Thyroid gland (tissue), 4 donors: ENCODE results near the gene JAKMIP1. TPM values are rescaled to one million over a fixed set of nuclear protein-coding genes. Genes with fewer than 3 reads are reported as not detected.

Source experiments
- DNase-seq, 2 donors: peaks; one replicate each; pipeline ENCODE4 v3.0.0-alpha.2; 2019
- H3K27ac ChIP-seq, 3 donors: fragments of 200-600 bp; sonication (generic); 1 replicate in 2 of 3; 2 replicates in 1 of 3; pipeline ENCODE4 v1.5.1; 2016 to 2019; ENCODE audit warnings: mild to moderate bottlenecking in 1 of 3, moderate library complexity in 1 of 3
- H3K27me3 ChIP-seq: fragments of 200-600 bp; sonication (generic); one replicate; pipeline ENCODE4 v1.5.1; 2019
- H3K36me3 ChIP-seq, 2 donors: fragments of 200-600 bp; sonication (generic); one replicate each; pipeline ENCODE4 v1.5.1; 2016 to 2019
- H3K4me1 ChIP-seq, 2 donors: fragments of 200-600 bp; sonication (generic); one replicate each; pipeline ENCODE4 v1.5.1; 2017 to 2019
- H3K4me3 ChIP-seq, 3 donors: fragments of 200-600 bp; sonication (generic); replicated peaks in 1 of 3; 1 replicate in 2 of 3; 2 replicates in 1 of 3; pipeline ENCODE4 v1.5.1; 2016; ENCODE audit warnings: mild to moderate bottlenecking in 1 of 3
- H3K9me3 ChIP-seq: fragments of 200-600 bp; sonication (generic); one replicate; pipeline ENCODE4 v1.5.1; 2017
- CTCF ChIP-seq, 6 experiments: fragments of 200-600 bp in 3 of 6; fragments of 450-650 bp in 3 of 6; sonication (generic) in 3 of 6; IDR thresholded peaks; one replicate each; pipeline ENCODE4 v1.5.1; 2016 to 2019; ENCODE audit warnings: antibody characterized with exemption in 6 of 6, mild to moderate bottlenecking in 2 of 6, inconsistent platforms in 1 of 6, moderate library complexity in 1 of 6
- POLR2A ChIP-seq, 2 donors: fragments of 450-650 bp; IDR thresholded peaks; one replicate each; pipeline ENCODE4 v1.6.1; 2017; ENCODE audit warnings: antibody characterized with exemption in 2 of 2, mild to moderate bottlenecking in 2 of 2, moderate library complexity in 1 of 2
- WGBS, 2 donors: methylation state at CpG; one replicate each; pipeline ENCODE4 v1.1.5; 2017; 5-methylcytosine and 5-hydroxymethylcytosine counted together
- intact Hi-C: fragments of 100-400 bp; cut with DNase I; formaldehyde crosslinking; loops from one replicate; pipeline ENCODE4 v1.15.1; 2023
- total RNA-seq, 4 donors: library from RNA; depleted of rRNA; stranded (reverse); fragments of >200 nt; gene quantifications; one replicate each; pipeline ENCODE4 v1.2.3, GENCODE V29; 2016

Gene JAKMIP1
- total RNA-seq, 4 donors from 2014 or later, result 0.67 to 1.9 (median 1.1) TPM

GRCh38 chr4:6208416-6208815 is 8.1 kb upstream of the JAKMIP1 start:
- intact Hi-C loops, result no loop called here
- H3K27ac ChIP-seq, result no peak overlapping the region
- H3K4me1 ChIP-seq, result no peaks in the 10 kb centered on the region
- WGBS, 2 donors, result 70 to 79% methylated on average over 6 of the region's 6 CpGs
- H3K27me3 ChIP-seq, result no peaks in the 10 kb centered on the region
- TF ChIP-seq CTCF (IDR thresholded peaks at IDR 0.05) (no peak), POLR2A (IDR thresholded peaks at IDR 0.05) (no peak)
- no peak overlapping the region for H3K4me3 ChIP-seq
- H3K9me3 ChIP-seq, result no peaks in the 10 kb centered on the region
- H3K36me3 ChIP-seq, result no peaks in the 10 kb centered on the region
- no peak for DNase-seq

- no peaks in the 10 kb centered on the region for H3K27me3 ChIP-seq
- TF ChIP-seq CTCF (IDR thresholded peaks at IDR 0.05), result no peak
- no peak for TF ChIP-seq POLR2A (IDR thresholded peaks at IDR 0.05)
- peak in 1 of 2 donors; percentile 21 for DNase-seq
- H3K4me1 ChIP-seq, result no peaks in the 10 kb centered on the region
- WGBS, 2 donors, result 74 to 75% methylated on average over 4 of the region's 4 CpGs
- H3K9me3 ChIP-seq, result no peaks in the 10 kb centered on the region
- H3K36me3 ChIP-seq, result no peaks in the 10 kb centered on the region
- intact Hi-C loops, result no loop called here
- no peak overlapping the region for H3K4me3 ChIP-seq
- H3K27ac ChIP-seq, result no peak overlapping the region
Observed at GRCh38 chr4:6207602-6208001, 7.3 kb upstream of the JAKMIP1 start.

- no peak overlapping the region for H3K4me3 ChIP-seq
- no peaks in the 10 kb centered on the region for H3K4me1 ChIP-seq
- intact Hi-C loops, result no loop called here
- no peak for DNase-seq
- WGBS, 2 donors, result 60 to 74% methylated on average over 6 of the region's 6 CpGs
- no peak for TF ChIP-seq POLR2A (IDR thresholded peaks at IDR 0.05)
- no peak for TF ChIP-seq CTCF (IDR thresholded peaks at IDR 0.05)
- H3K36me3 ChIP-seq, result no peaks in the 10 kb centered on the region
- no peaks in the 10 kb centered on the region for H3K27me3 ChIP-seq
- H3K27ac ChIP-seq, result no peak overlapping the region
- no peaks in the 10 kb centered on the region for H3K9me3 ChIP-seq
Observed at GRCh38 chr4:6206771-6207290, 6.5 kb upstream of the JAKMIP1 start.

- no peak overlapping the region for H3K4me3 ChIP-seq
- WGBS, 2 donors, result 74 to 78% methylated on average over 3 of the region's 4 CpGs
- no peaks in the 10 kb centered on the region for H3K4me1 ChIP-seq
- no peaks in the 10 kb centered on the region for H3K36me3 ChIP-seq
- TF ChIP-seq POLR2A (IDR thresholded peaks at IDR 0.05), result no peak
- TF ChIP-seq CTCF (IDR thresholded peaks at IDR 0.05), result no peak
- H3K9me3 ChIP-seq, result no peaks in the 10 kb centered on the region
- no peak for DNase-seq
- H3K27ac ChIP-seq, result no peak overlapping the region
- H3K27me3 ChIP-seq, result no peaks in the 10 kb centered on the region
- intact Hi-C loops, result no loop called here
Observed at GRCh38 chr4:6205973-6206372, 5.6 kb upstream of the JAKMIP1 start.

- Histone ChIP-seq H3K27ac (no peak overlapping the region), H3K36me3 (no peaks in the 10 kb centered on the region), H3K9me3 (no peaks in the 10 kb centered on the region), H3K4me1 (no peaks in the 10 kb centered on the region), H3K27me3 (no peaks in the 10 kb centered on the region), H3K4me3 (no peak overlapping the region)
- intact Hi-C loops, result no loop called here
- DNase-seq, result no peak
- 84 to 85% methylated on average over 4 of the region's 4 CpGs for WGBS, 2 donors
- TF ChIP-seq CTCF (IDR thresholded peaks at IDR 0.05), result no peak
- no peak for TF ChIP-seq POLR2A (IDR thresholded peaks at IDR 0.05)
Observed at GRCh38 chr4:6205567-6205931, 5.2 kb upstream of the JAKMIP1 start.
